ENCODE measurements around the gene GPR146. TPM values are rescaled to one million over a fixed set of nuclear protein-coding genes. Genes with fewer than 3 reads are reported as not detected.
A peak's percentile ranks its signal among the peaks of the same experiment; 100 is the strongest.

Gene GPR146
- total RNA-seq, 4 donors from 2014 or later: 26.9 to 61.7 (median 39.0) TPM

DNA sequence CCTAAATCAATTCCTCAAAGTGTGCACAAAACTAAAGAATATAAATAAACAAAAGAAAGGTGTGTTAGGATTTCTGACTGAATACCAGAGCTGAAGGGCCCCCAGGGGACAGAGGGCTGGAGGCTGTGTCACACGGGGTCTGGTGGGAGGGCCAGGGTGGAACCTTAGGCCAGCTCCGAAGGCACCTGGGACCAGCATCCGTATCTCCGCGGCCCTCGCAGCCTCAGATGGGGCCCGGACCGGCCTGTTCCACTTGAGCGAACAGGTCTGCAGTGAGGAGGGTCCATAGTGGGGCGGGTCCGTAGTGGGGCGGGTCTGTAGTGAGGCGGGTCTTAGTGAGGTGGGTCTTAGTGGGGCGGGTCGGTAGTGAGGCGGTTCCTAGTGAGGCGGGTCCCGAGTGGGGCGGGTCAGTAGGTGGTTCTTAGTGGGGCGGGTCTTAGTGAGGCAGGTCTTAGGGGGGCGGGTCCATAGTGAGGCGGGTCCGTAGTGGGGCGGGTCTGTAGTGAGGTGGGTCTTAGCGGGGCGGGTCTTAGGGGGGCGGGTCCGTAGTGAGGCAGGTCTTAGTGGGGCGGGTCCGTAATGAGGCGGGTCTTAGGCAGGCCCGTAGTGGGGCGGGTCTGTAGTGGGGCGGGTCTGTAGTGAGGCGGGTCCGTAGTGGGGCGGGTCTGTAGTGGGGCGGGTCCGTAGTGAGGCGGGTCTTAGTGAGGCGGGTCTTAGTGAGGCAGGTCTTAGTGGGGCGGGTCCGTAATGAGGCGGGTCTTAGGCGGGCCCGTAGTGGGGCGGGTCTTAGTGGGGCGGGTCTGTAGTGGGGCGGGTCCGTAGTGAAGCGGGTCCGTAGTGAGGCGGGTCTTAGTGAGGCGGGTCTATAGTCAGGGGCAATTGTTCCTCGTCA, 15.1 kb downstream of the GPR146 start:
- no peak for TF ChIP-seq POLR2A (IDR thresholded peaks at IDR 0.05)
- TF ChIP-seq, protein P1, sequence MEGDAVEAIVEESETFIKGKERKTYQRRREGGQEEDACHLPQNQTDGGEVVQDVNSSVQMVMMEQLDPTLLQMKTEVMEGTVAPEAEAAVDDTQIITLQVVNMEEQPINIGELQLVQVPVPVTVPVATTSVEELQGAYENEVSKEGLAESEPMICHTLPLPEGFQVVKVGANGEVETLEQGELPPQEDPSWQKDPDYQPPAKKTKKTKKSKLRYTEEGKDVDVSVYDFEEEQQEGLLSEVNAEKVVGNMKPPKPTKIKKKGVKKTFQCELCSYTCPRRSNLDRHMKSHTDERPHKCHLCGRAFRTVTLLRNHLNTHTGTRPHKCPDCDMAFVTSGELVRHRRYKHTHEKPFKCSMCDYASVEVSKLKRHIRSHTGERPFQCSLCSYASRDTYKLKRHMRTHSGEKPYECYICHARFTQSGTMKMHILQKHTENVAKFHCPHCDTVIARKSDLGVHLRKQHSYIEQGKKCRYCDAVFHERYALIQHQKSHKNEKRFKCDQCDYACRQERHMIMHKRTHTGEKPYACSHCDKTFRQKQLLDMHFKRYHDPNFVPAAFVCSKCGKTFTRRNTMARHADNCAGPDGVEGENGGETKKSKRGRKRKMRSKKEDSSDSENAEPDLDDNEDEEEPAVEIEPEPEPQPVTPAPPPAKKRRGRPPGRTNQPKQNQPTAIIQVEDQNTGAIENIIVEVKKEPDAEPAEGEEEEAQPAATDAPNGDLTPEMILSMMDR (IDR thresholded peaks at IDR 0.05): no peak
- intact Hi-C loops (cut with DNase I; ENCODE audit: low total_unique reads): no loop called here
- peak; percentile 75 to 92 for DNase-seq (ENCODE audit: low spot score in 2 of 2)
- H3K4me3 ChIP-seq (ENCODE audit: low read depth, poor library complexity, severe bottlenecking): no peak overlapping the region
- WGBS, 2 donors: 36 to 43% methylated on average over 43 to 52 of the region's 55 CpGs

DNA sequence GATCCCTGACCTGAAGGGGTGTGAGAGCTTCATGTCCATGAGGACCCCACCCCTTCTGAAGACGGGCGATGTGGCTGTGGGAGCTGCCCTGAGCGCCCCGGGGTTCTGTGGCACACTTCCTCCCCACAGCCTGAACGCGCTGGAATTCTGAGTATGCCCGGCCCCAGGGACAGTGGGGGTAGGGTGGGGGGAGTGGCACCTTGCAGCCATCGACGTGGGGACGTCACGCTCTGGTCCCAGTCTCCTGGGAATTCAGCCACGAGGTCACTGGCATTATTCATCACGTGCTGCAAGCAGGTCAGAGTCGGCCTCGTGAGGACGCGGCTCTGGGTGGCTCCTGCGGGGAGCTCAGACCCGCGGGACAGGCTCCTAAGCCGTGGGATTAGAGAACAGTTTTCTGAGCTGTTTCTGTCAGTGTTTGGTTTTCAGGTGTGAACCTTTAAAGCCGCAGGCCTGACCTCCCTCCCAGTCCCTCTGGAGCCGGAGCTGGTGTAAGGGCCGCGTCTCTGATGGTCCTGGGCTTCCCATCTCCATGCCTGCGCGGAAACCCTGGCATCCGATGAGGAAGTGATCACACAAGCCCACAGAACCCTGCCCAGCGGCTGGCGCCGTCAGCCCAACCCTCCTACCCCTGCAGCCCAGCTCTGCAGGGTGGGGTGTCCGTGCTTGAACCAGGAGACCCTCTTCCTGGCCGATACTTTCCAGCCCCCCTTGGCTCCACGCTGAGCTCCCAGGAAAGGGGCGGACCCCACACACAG, 16.1 kb downstream of the GPR146 start:
- H3K4me3 ChIP-seq (ENCODE audit: low read depth, poor library complexity, severe bottlenecking): no peak overlapping the region
- intact Hi-C loops (cut with DNase I; ENCODE audit: low total_unique reads): no loop called here
- DNase-seq (ENCODE audit: low spot score in 2 of 2): peak in 1 of 2 donors; percentile 90
- TF ChIP-seq, protein P1 (IDR thresholded peaks at IDR 0.05): no peak
- TF ChIP-seq POLR2A (IDR thresholded peaks at IDR 0.05): no peak
- WGBS, 2 donors: 39 to 45% methylated on average over 16 to 35 of the region's 35 CpGs

DNA sequence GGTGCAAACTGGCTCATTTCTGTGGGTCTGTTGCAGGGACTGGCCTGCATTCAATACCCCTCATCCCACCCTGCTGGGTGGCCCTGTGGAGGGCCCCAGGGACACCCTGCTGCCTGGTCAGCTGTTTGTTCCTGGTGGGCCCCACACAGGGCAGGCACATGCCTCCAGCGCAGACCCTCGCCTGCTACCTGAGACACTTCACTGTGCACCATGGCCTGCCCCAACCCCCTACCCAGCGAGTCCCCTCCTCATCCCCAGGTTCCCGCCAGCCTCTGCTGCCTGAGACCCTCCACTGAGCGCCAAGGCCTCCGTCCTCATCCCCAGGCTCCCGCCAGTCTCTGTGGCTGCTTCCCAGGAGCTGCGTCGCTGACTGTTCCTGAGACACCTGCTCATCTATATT, 16.8 kb downstream of the GPR146 start:
- 89% methylated on average over 7 to 9 of the region's 9 CpGs for WGBS, 2 donors
- intact Hi-C loops (cut with DNase I; ENCODE audit: low total_unique reads): no loop called here
- no peak for DNase-seq (ENCODE audit: low spot score in 2 of 2)

DNA sequence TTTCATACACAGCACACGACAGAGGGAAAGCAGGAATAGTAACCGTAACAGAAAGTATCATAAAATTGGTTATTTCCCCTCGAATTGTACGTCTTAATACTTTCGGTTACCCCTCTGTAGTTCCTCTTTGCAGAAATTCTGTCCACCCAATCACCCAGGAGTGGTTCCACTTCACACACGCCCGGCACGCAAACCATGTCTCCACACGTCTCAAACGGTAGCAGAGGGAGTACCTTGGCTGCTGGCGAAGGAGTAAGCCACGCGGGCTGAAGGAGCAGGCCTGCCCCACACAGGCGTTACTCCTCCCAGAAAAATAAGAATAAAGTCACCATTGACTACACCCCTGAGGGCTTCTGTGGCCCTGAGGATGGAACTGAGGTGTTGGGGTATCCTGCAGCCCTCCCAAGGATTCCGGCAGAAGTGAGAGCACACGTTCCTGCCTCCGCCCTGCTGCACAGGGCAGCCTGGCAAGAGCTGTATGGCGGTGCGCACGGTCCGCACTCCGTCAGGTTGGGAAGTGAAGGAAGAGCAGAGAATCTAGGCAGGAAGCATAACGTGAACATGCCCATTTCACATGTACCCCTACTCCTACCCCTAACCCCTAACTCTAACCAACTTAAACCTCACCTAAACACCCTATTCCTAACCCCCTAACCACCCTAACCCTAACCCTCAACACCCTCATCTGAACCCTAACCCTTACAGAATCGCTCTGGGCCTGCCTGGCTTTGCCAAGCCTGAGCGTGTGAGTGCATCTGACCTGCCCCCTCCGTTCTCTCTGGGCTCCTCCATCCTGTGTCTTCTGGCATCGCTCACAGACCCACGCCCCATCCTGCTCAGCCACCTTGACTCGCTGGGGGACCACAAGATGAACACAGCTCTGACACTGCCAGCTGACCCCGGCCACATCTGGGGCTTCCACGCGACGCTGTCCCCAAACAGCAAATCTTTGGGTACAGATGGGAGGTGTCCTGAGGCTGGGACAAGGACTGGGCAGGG, 18.2 kb downstream of the GPR146 start:
- intact Hi-C loops (cut with DNase I; ENCODE audit: low total_unique reads): no loop called here
- TF ChIP-seq POLR2A (IDR thresholded peaks at IDR 0.05): no peak
- TF ChIP-seq, protein P1 (IDR thresholded peaks at IDR 0.05): no peak
- WGBS, 2 donors: 56 to 67% methylated on average over 33 of the region's 33 CpGs

More for the DNA sequence above, 16.8 kb downstream of the GPR146 start:
- TF ChIP-seq POLR2A (IDR thresholded peaks at IDR 0.05): no peak
- TF ChIP-seq, protein P1 (IDR thresholded peaks at IDR 0.05): no peak
- no peak overlapping the region for H3K4me3 ChIP-seq (ENCODE audit: low read depth, poor library complexity, severe bottlenecking)

DNA sequence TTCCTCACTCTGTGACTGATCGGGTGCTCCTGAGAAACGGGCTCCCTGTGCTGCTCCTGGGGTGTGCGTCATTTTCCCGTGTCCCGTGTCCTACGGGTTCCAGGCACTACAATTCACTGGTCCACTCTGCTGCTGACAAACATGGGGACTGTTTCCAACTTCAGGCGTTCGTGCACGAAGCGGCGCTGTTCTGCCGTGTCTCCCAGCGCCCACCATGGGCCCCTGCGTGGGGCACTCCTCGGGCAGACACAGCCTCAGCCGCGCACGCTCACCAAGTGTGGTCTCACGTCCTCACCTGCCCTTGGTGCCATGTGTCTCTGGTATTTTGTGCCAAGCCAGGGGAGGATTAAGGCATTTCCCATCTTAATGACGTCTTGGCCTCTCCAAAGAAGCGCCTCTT, 19.0 kb downstream of the GPR146 start:
- WGBS, 2 donors: 62 to 82% methylated on average over 21 of the region's 21 CpGs

More for the DNA sequence above, 18.2 kb downstream of the GPR146 start:
- no peak for DNase-seq (ENCODE audit: low spot score in 2 of 2)
- H3K4me3 ChIP-seq (ENCODE audit: low read depth, poor library complexity, severe bottlenecking): no peak overlapping the region

More for the DNA sequence above, 19.0 kb downstream of the GPR146 start:
- TF ChIP-seq POLR2A (IDR thresholded peaks at IDR 0.05): no peak
- TF ChIP-seq, protein P1 (IDR thresholded peaks at IDR 0.05): no peak
- no peak overlapping the region for H3K4me3 ChIP-seq (ENCODE audit: low read depth, poor library complexity, severe bottlenecking)
- intact Hi-C loops (cut with DNase I; ENCODE audit: low total_unique reads): no loop called here
- DNase-seq (ENCODE audit: low spot score in 2 of 2): peak in 1 of 2 donors; percentile 85

All from lower leg skin (tissue), 4 donors.